GM21737 (cell line): ENCODE results near the gene SIVA1.

ENCODE experiments used
- ATAC-seq: cut with Tn5 transposase; IDR thresholded peaks from one replicate; pipeline ENCODE4 v1.9.1; 2021; ENCODE audit warnings: mild to moderate bottlenecking, moderate library complexity; ENCODE audit not compliant: unreplicated experiment

SIVA1 gene

GRCh38 chr14:104752735-104753527 is at the start of gene SIVA1:
Gene SIVA1, plus strand, starts transcription at chr14:104753147. Its CDS starts 55 bp downstream, at chr14:104753202.
- peak; percentile 87 for ATAC-seq

- ATAC-seq, result no peak
These were observed 49.7 kb upstream of the SIVA1 start for GRCh38 chr14:104703269-104703668.

- no peak for ATAC-seq
These were observed 48.7 kb upstream of the SIVA1 start for GRCh38 chr14:104704252-104704651.

GRCh38 chr14:104705340-104706047 is 47.5 kb upstream of the SIVA1 start:
- ATAC-seq, result no peak

- ATAC-seq, result no peak
These were observed 46.0 kb upstream of the SIVA1 start for GRCh38 chr14:104706733-104707607.

GRCh38 chr14:104707608-104708595 is 45.0 kb upstream of the SIVA1 start:
- no peak for ATAC-seq

- ATAC-seq, result no peak
These were observed 44.2 kb upstream of the SIVA1 start for GRCh38 chr14:104708606-104709268.

GRCh38 chr14:104709387-104710039 is 43.4 kb upstream of the SIVA1 start:
- ATAC-seq, result no peak

- no peak for ATAC-seq
These were observed 42.7 kb upstream of the SIVA1 start for GRCh38 chr14:104710071-104710735.

GRCh38 chr14:104712881-104713734 is 39.8 kb upstream of the SIVA1 start:
- ATAC-seq, result no peak

- ATAC-seq, result no peak
These were observed 38.9 kb upstream of the SIVA1 start for GRCh38 chr14:104714066-104714465.

- no peak for ATAC-seq
These were observed 38.3 kb upstream of the SIVA1 start for GRCh38 chr14:104714681-104715080.

- no peak for ATAC-seq
These were observed 37.5 kb upstream of the SIVA1 start for GRCh38 chr14:104715416-104715815.

- ATAC-seq, result no peak
These were observed 37.1 kb upstream of the SIVA1 start for GRCh38 chr14:104715871-104716270.

- no peak for ATAC-seq
These were observed 35.8 kb upstream of the SIVA1 start for GRCh38 chr14:104717137-104717536.

GRCh38 chr14:104717646-104718045 is 35.3 kb upstream of the SIVA1 start:
- no peak for ATAC-seq

GRCh38 chr14:104718147-104718546 is 34.8 kb upstream of the SIVA1 start:
- no peak for ATAC-seq

- ATAC-seq, result no peak
These were observed 34.1 kb upstream of the SIVA1 start for GRCh38 chr14:104718871-104719270.
